H7 (cell line): ENCODE measurements around the gene ETV6. TPM values are rescaled to one million over a fixed set of nuclear protein-coding genes. Genes with fewer than 3 reads are reported as not detected.
A peak's percentile ranks its signal among the peaks of the same experiment; 100 is the strongest.

Source experiments
- DNase-seq: peaks from one replicate; pipeline ENCODE4 v3.0.0; 2012
- H3K27me3 ChIP-seq: 2 replicates; pipeline ENCODE4 v1.6.0; 2011; ENCODE audit warnings: mild to moderate bottlenecking, low read length; ENCODE audit not compliant: control insufficient read depth, insufficient read depth
- H3K36me3 ChIP-seq: replicated peaks from 2 replicates; pipeline ENCODE4 v1.5.1; 2011; ENCODE audit warnings: low read length; ENCODE audit not compliant: control insufficient read depth, insufficient read depth
- H3K4me3 ChIP-seq: 2 replicates; pipeline ENCODE4 v1.5.1; 2011; ENCODE audit warnings: low read depth, mild to moderate bottlenecking, control low read depth, low read length, moderate library complexity; ENCODE audit not compliant: insufficient read depth
- total RNA-seq: library from RNA; depleted of rRNA; stranded (reverse); fragments of >200 nt; shearing (Covaris generic); gene quantifications from 2 replicates; pipeline ENCODE4 v1.2.3, GENCODE V29; 2014

The ETV6 gene
- total RNA-seq, 1 experiment from 2014 or later = 5.7 TPM

GRCh38 chr12:11731455-11731854 is 82.0 kb downstream of the ETV6 start:
- Histone ChIP-seq H3K4me3 (no peak overlapping the region), H3K27me3 (no peaks in the 10 kb centered on the region), H3K36me3 (no peaks in the 10 kb centered on the region)
- DNase-seq = no peak

- DNase-seq = no peak
- Histone ChIP-seq H3K36me3 (no peaks in the 10 kb centered on the region), H3K4me3 (no peak overlapping the region), H3K27me3 (no peaks in the 10 kb centered on the region)
Measured at GRCh38 chr12:11732023-11732422, 82.5 kb downstream of the ETV6 start.

- DNase-seq = no peak
- H3K27me3 ChIP-seq = no peaks in the 10 kb centered on the region
- no peaks in the 10 kb centered on the region for H3K36me3 ChIP-seq
- H3K4me3 ChIP-seq = no peak overlapping the region
Measured at GRCh38 chr12:11732715-11733114, 83.2 kb downstream of the ETV6 start.

GRCh38 chr12:11734580-11735180 is 85.2 kb downstream of the ETV6 start:
- Histone ChIP-seq H3K4me3 (no peak overlapping the region), H3K36me3 (no peaks in the 10 kb centered on the region)
- DNase-seq = no peak

GRCh38 chr12:11738450-11738849 is 89.0 kb downstream of the ETV6 start:
- Histone ChIP-seq H3K4me3 (no peak overlapping the region), H3K36me3 (no peaks in the 10 kb centered on the region)
- DNase-seq = no peak

More at GRCh38 chr12:11734580-11735180, 85.2 kb downstream of the ETV6 start:
- no peaks in the 10 kb centered on the region for H3K27me3 ChIP-seq

GRCh38 chr12:11739980-11740577 is 90.6 kb downstream of the ETV6 start:
- Histone ChIP-seq H3K36me3 (no peaks in the 10 kb centered on the region), H3K4me3 (no peak overlapping the region), H3K27me3 (no peaks in the 10 kb centered on the region)
- no peak for DNase-seq

More at GRCh38 chr12:11738450-11738849, 89.0 kb downstream of the ETV6 start:
- H3K27me3 ChIP-seq = no peaks in the 10 kb centered on the region

- H3K4me3 ChIP-seq = no peak overlapping the region
- H3K27me3 ChIP-seq = no peaks in the 10 kb centered on the region
- H3K36me3 ChIP-seq = no peaks in the 10 kb centered on the region
- no peak for DNase-seq
Measured at GRCh38 chr12:11741434-11742092, 92.1 kb downstream of the ETV6 start.

GRCh38 chr12:11743423-11744409 is 94.2 kb downstream of the ETV6 start:
- peak; percentile 40 for DNase-seq
- no peaks in the 10 kb centered on the region for H3K36me3 ChIP-seq
- H3K4me3 ChIP-seq = no peak overlapping the region
- H3K27me3 ChIP-seq = no peaks in the 10 kb centered on the region

GRCh38 chr12:11744410-11744801 is 94.9 kb downstream of the ETV6 start:
- Histone ChIP-seq H3K36me3 (no peaks in the 10 kb centered on the region), H3K27me3 (no peaks in the 10 kb centered on the region), H3K4me3 (no peak overlapping the region)
- no peak for DNase-seq

GRCh38 chr12:11745113-11745512 is 95.6 kb downstream of the ETV6 start:
- Histone ChIP-seq H3K27me3 (no peaks in the 10 kb centered on the region), H3K4me3 (no peak overlapping the region), H3K36me3 (no peaks in the 10 kb centered on the region)
- no peak for DNase-seq

GRCh38 chr12:11746024-11746771 is 96.7 kb downstream of the ETV6 start:
- no peaks in the 10 kb centered on the region for H3K36me3 ChIP-seq
- H3K4me3 ChIP-seq = no peak overlapping the region
- no peak for DNase-seq
- no peaks in the 10 kb centered on the region for H3K27me3 ChIP-seq

GRCh38 chr12:11746940-11747716 is 97.7 kb downstream of the ETV6 start:
- H3K36me3 ChIP-seq = no peaks in the 10 kb centered on the region
- DNase-seq = no peak
- H3K27me3 ChIP-seq = no peaks in the 10 kb centered on the region
- H3K4me3 ChIP-seq = no peak overlapping the region

- H3K4me3 ChIP-seq = no peak overlapping the region
Measured at GRCh38 chr12:11747969-11748368, 98.5 kb downstream of the ETV6 start.

More at GRCh38 chr12:11747969-11748368, 98.5 kb downstream of the ETV6 start:
- no peak for DNase-seq
- Histone ChIP-seq H3K27me3 (no peaks in the 10 kb centered on the region), H3K36me3 (no peaks in the 10 kb centered on the region)
